ENCODE data around the gene DNAJC11.

Gene DNAJC11

DNA sequence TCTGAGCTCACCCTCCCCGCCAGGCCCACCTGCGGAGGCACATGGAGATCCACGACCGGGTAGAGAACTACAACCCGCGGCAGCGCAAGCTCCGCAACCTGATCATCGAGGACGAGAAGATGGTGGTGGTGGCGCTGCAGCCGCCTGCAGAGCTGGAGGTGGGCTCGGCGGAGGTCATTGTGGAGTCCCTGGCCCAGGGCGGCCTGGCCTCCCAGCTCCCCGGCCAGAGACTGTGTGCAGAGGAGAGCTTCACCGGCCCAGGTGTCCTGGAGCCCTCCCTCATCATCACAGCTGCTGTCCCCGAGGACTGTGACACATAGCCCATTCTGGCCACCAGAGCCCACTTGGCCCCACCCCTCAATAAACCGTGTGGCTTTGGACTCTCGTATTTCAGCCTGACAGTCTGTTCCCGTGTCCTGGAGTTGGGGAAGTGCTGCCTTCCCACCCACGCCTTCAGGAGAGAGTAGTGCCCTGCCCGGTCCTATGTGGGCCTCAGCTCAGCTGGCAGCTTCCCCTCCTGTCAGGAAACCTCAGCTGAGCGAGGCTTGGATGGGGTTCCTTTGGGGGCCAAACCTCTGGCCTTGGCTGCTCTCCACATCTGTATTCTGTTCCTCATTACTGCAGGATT is 112.6 kb downstream of the DNAJC11 start:
- no peaks in the 10 kb centered on the region for H3K27me3 Mint-ChIP-seq
- H3K9me3 Mint-ChIP-seq: no peaks in the 10 kb centered on the region
- ATAC-seq (ENCODE audit: low read depth): no peak
- peaks cover 5% of the 10 kb centered on the region for H3K36me3 Mint-ChIP-seq
- peaks cover 18% of the 10 kb centered on the region for H3K4me1 Mint-ChIP-seq
- H3K27ac Mint-ChIP-seq: no peak overlapping the region
- DNase-seq (ENCODE audit: low spot score in 2 of 2): no peak
- no peak overlapping the region for H3K4me3 Mint-ChIP-seq

GRCh38 chr1:6588128-6588892 is 113.3 kb downstream of the DNAJC11 start:
- Mint-ChIP-seq H3K4me3 (no peak overlapping the region), H3K27ac (no peak overlapping the region), H3K9me3 (no peaks in the 10 kb centered on the region), H3K36me3 (peaks cover 5% of the 10 kb centered on the region), H3K27me3 (no peaks in the 10 kb centered on the region), H3K4me1 (peaks cover 18% of the 10 kb centered on the region)
- ATAC-seq (ENCODE audit: low read depth) (no peak), DNase-seq (ENCODE audit: low spot score in 2 of 2) (no peak)

DNA sequence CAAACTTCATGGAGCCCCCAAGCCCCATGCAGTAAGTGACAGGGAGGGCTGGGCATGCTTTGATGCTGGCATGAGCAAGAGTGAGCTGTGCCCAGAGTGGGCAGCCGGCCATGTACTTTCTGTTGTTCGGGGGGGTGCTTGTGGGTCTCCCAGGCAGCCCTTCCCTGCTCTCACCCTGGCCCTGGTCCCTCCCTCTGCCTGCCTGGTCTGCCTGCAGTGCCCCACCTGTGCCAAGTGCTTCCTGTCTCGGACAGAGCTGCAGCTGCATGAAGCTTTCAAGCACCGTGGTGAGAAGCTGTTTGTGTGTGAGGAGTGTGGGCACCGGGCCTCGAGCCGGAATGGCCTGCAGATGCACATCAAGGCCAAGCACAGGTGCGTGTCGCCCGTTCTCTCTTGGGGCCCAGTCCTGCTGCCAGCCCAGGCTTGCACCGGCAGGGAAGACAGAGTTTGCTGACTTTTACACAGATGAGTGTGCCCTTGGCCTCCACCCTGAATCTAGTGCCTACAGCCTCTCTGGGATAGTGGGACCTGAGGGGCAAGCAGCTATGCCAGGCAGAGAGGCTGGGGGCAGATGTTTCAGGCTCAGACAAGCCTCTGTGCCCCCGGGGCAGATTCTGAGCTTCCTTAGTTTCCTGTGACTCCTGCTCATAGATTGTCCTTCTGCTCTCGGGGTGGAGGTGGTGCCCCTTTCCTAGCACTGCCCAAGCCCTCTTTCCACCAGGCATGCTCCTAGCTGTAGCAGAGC is 114.2 kb downstream of the DNAJC11 start:
- Mint-ChIP-seq H3K36me3 (peaks cover 5% of the 10 kb centered on the region), H3K4me1 (peaks cover 19% of the 10 kb centered on the region), H3K9me3 (no peaks in the 10 kb centered on the region), H3K27me3 (no peaks in the 10 kb centered on the region), H3K4me3 (no peak overlapping the region), H3K27ac (peak overlapping the region; percentile 38)
- ATAC-seq (ENCODE audit: low read depth) (no peak), DNase-seq (ENCODE audit: low spot score in 2 of 2) (no peak)

GRCh38 chr1:6586404-6586816 is 115.2 kb downstream of the DNAJC11 start:
- no peaks in the 10 kb centered on the region for H3K27me3 Mint-ChIP-seq
- no peak overlapping the region for H3K4me3 Mint-ChIP-seq
- DNase-seq (ENCODE audit: low spot score in 2 of 2) (no peak), ATAC-seq (ENCODE audit: low read depth) (no peak)
- no peaks in the 10 kb centered on the region for H3K9me3 Mint-ChIP-seq
- H3K36me3 Mint-ChIP-seq: peaks cover 5% of the 10 kb centered on the region
- H3K4me1 Mint-ChIP-seq: peaks cover 28% of the 10 kb centered on the region
- no peak overlapping the region for H3K27ac Mint-ChIP-seq

DNA sequence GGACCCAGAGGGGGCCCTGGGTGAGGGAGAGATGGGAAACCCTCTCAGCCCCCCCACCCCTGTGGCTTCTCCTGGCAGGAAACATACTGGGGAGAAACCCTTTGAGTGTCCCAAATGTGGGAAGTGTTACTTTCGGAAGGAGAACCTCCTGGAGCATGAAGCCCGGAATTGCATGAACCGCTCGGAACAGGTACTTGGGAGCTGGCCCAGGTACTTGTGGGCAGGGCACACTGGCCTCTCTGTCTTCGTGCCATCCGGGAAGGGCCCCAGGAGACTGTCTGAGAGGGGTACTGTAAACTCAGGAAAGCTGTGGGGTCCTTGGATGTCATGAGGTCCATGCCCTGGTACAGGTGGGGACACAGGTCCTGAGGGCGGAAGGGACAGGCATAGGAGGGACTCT is 115.8 kb downstream of the DNAJC11 start:
- peaks cover 5% of the 10 kb centered on the region for H3K36me3 Mint-ChIP-seq
- H3K9me3 Mint-ChIP-seq: no peaks in the 10 kb centered on the region
- DNase-seq (ENCODE audit: low spot score in 2 of 2): no peak
- H3K4me1 Mint-ChIP-seq: peaks cover 29% of the 10 kb centered on the region
- H3K27ac Mint-ChIP-seq: no peak overlapping the region
- no peak overlapping the region for H3K4me3 Mint-ChIP-seq
- no peaks in the 10 kb centered on the region for H3K27me3 Mint-ChIP-seq
- no peak for ATAC-seq (ENCODE audit: low read depth)

DNA sequence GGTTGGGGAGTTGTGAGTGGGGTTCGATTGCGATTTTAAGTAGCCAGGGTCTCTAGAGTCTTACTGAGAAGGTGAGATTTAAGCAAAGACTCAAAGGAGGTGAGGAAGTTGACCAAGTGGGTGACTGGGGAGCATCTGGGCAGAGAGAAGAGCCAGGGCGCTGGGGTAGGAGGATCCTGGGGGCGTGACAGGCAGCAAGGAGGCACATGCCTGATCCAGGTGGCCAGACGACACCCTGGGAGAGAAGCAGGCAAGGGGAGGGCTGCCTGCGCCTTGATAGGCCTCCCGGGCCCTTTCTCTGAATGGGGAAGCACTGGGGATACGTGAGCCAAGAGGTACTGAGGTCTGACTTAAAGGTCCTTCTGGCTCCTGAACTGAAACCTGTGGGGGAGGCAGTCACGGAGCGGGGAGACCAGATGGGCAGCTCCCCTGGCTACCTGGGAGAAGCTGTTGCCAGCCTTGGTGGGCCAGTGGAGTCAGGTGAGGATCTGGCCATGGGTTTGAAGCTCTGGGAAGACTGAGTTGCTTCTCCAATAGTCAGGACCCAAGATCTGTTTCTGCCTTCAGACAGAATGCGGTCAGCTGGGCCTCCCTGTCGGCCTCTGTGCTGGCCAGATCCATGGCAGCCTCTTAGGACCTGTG is 116.4 kb downstream of the DNAJC11 start:
- Mint-ChIP-seq H3K4me3 (no peak overlapping the region), H3K27me3 (no peaks in the 10 kb centered on the region), H3K27ac (no peak overlapping the region), H3K4me1 (peaks cover 34% of the 10 kb centered on the region), H3K9me3 (no peaks in the 10 kb centered on the region), H3K36me3 (peaks cover 5% of the 10 kb centered on the region)
- ATAC-seq (ENCODE audit: low read depth): no peak
- DNase-seq (ENCODE audit: low spot score in 2 of 2): no peak

Measured in memory B cell (primary cell).